B cell (primary cell): Measurements from ENCODE around the gene PARD3B. TPM values are rescaled to one million over a fixed set of nuclear protein-coding genes. Genes with fewer than 3 reads are reported as not detected.

Experiments
- ATAC-seq: fragments of 200-7000 bp; cut with Tn5 transposase; one replicate; pipeline ENCODE4 v1.10.0; 2021; ENCODE audit warnings: low read depth, mild to moderate bottlenecking, moderate number of reproducible peaks, moderate library complexity
- CTCF ChIA-PET: fragments of 350-600 bp; sonication (Branson Sonifier 250); formaldehyde crosslinking; loops from one replicate; lab custom pipeline; 2021; ENCODE audit warnings: antibody characterized with exemption, inconsistent platforms; lab: Charles Lee
- POLR2A ChIA-PET: fragments of 350-600 bp; sonication (Branson Sonifier 250); formaldehyde crosslinking; loops from one replicate; lab custom pipeline; 2021; ENCODE audit warnings: antibody characterized with exemption; lab: Charles Lee
- DNase-seq: peaks from one replicate; pipeline ENCODE4 v3.0.0; 2013
- H2AFZ ChIP-seq: 2 replicates; pipeline ENCODE4 v1.6.1; 2012; ENCODE audit warnings: mild to moderate bottlenecking, low read depth, low read length; ENCODE audit not compliant: insufficient read depth, poor library complexity, severe bottlenecking
- H3K27ac ChIP-seq, 2 donors: 1 replicate in 1 of 2; 2 replicates in 1 of 2; pipeline ENCODE4 v1.5.1; 2012 to 2013; ENCODE audit warnings: low read length in 2 of 2, mild to moderate bottlenecking in 2 of 2, moderate library complexity in 1 of 2
- H3K27me3 ChIP-seq, 4 experiments: fragments of 200-600 bp in 1 of 4; sonication (generic) in 1 of 4; replicated peaks in 1 of 4; 1 replicate in 2 of 4; 2 replicates in 2 of 4; pipeline versions ENCODE4 v1.6.1 to v1.7.0; 2013 to 2016; ENCODE audit warnings: low read length in 3 of 4, mild to moderate bottlenecking in 2 of 4, mixed read lengths in 1 of 4, moderate library complexity in 1 of 4; ENCODE audit not compliant: insufficient read depth in 4 of 4, control insufficient read depth in 3 of 4; ENCODE audit errors: control extremely low read depth in 1 of 4
- H3K36me3 ChIP-seq, 2 experiments: replicated peaks in 1 of 2; 1 replicate in 1 of 2; 2 replicates in 1 of 2; pipeline versions ENCODE4 v1.6.1 to v1.7.1; 2013; ENCODE audit warnings: low read length in 1 of 2; ENCODE audit not compliant: insufficient read depth in 2 of 2, control insufficient read depth in 1 of 2; ENCODE audit errors: control extremely low read depth in 1 of 2, extremely low read depth in 1 of 2
- H3K4me1 ChIP-seq, 2 donors: fragments of 200-600 bp in 1 of 2; sonication (generic) in 1 of 2; 1 replicate in 1 of 2; 2 replicates in 1 of 2; pipeline versions ENCODE4 v1.5.1 to v1.6.1; 2013 to 2017; ENCODE audit warnings: low read length in 2 of 2; ENCODE audit not compliant: control insufficient read depth in 2 of 2, insufficient read depth in 2 of 2
- H3K4me2 ChIP-seq: replicated peaks from 2 replicates; pipeline ENCODE3; 2012; ENCODE audit warnings: mild to moderate bottlenecking, low read depth, low read length; ENCODE audit not compliant: poor library complexity, severe bottlenecking
- H3K4me3 ChIP-seq, 5 experiments: fragments of 200-600 bp in 1 of 5; sonication (generic) in 1 of 5; 1 replicate in 3 of 5; 2 replicates in 2 of 5; pipeline versions ENCODE4 v1.5.1 to v1.7.0; 2011 to 2016; ENCODE audit warnings: low read length in 4 of 5, mild to moderate bottlenecking in 4 of 5, low read depth in 2 of 5, control low read depth in 1 of 5, moderate library complexity in 1 of 5; ENCODE audit not compliant: insufficient read depth in 1 of 5; ENCODE audit errors: control extremely low read depth in 1 of 5, extremely low read depth in 1 of 5
- H3K79me2 ChIP-seq: fragments of 200-600 bp; sonication (generic); one replicate; pipeline ENCODE4 v1.6.0; 2016; ENCODE audit warnings: low read length; ENCODE audit not compliant: control insufficient read depth, insufficient read depth
- H3K9ac ChIP-seq: fragments of 200-600 bp; sonication (generic); 2 replicates; pipeline ENCODE4 v1.6.1; 2017; ENCODE audit warnings: mild to moderate bottlenecking, low read length, moderate library complexity
- H3K9me3 ChIP-seq, 3 donors: one replicate each; pipeline versions ENCODE4 v1.6.1 to v1.7.1; 2013; ENCODE audit warnings: low read length in 2 of 3; ENCODE audit not compliant: control insufficient read depth in 2 of 3, insufficient read depth in 1 of 3; ENCODE audit errors: control extremely low read depth in 1 of 3
- H4K20me1 ChIP-seq: 2 replicates; pipeline ENCODE4 v1.6.0; 2012; ENCODE audit warnings: mild to moderate bottlenecking, low read length; ENCODE audit not compliant: insufficient read depth, control insufficient read depth, poor library complexity, severe bottlenecking
- H3K27ac Mint-ChIP-seq: one replicate; pipeline ENCODE4 v1.8.0; 2021; ENCODE audit warnings: mixed read lengths
- H3K27me3 Mint-ChIP-seq: one replicate; pipeline ENCODE4 v1.8.0; 2021; ENCODE audit warnings: mixed read lengths
- H3K4me1 Mint-ChIP-seq: one replicate; pipeline ENCODE4 v1.8.0; 2021; ENCODE audit warnings: mixed read lengths
- H3K4me3 Mint-ChIP-seq: one replicate; pipeline ENCODE4 v1.8.0; 2021; ENCODE audit warnings: mixed read lengths
- H3K9me3 Mint-ChIP-seq: one replicate; pipeline ENCODE4 v1.8.0; 2022; ENCODE audit warnings: mixed read lengths; ENCODE audit not compliant: insufficient read depth
- CTCF ChIP-seq: fragments of 200-600 bp; IDR thresholded peaks from one replicate; pipeline ENCODE4 v1.8.0; 2022; ENCODE audit warnings: antibody characterized with exemption, mild to moderate bottlenecking
- EZH2 ChIP-seq: IDR thresholded peaks from 2 replicates; pipeline ENCODE4 v1.6.1; 2012; ENCODE audit warnings: borderline replicate concordance, low read depth, mild to moderate bottlenecking, moderate library complexity, low read length; ENCODE audit not compliant: insufficient read depth, poor library complexity, severe bottlenecking
- WGBS: methylation state at CpG from one replicate; pipeline ENCODE4 v1.1.5; 2013; ENCODE audit warnings: missing lambda C conversion rate; ENCODE audit not compliant: insufficient coverage; 5-methylcytosine and 5-hydroxymethylcytosine counted together
- intact Hi-C: fragments of 100-400 bp; cut with micrococcal nuclease; formaldehyde crosslinking; loops from one replicate; pipeline ENCODE4 v1.10.0; 2022
- polyA plus RNA-seq: library from polyadenylated mRNA; depleted of rRNA; stranded (reverse); fragments of >200 nt; gene quantifications from 2 replicates; pipeline ENCODE4 v1.2.3, GENCODE V29; 2012
- total RNA-seq, 2 donors: library from RNA; stranded (reverse); fragments of 120-200 nt in 1 of 2; gene quantifications; 1 replicate in 1 of 2; 2 replicates in 1 of 2; pipeline versions ENCODE4 v1.2.3 to v1.2.4, GENCODE V29; 2013 to 2022

The PARD3B gene
- total and polyA plus RNA-seq, 2 donors (not counting 1 experiment from before 2014, with no cell fraction given) = not detected

GRCh38 chr2:205482399-205483081, 937.3 kb downstream of the PARD3B start:
- ChIA-PET POLR2A (no interaction called here), CTCF (no interaction called here)
- H3K4me2 ChIP-seq = no peak overlapping the region
- H3K27me3 ChIP-seq = peaks cover 0 to 6% (median 1%) of the 10 kb centered on the region in 4 experiments
- H3K4me1 ChIP-seq = no peaks in the 10 kb centered on the region
- H3K79me2 ChIP-seq = no peaks in the 10 kb centered on the region
- H3K9ac ChIP-seq = no peak overlapping the region
- 78% methylated on average over 5 of the region's 8 CpGs for WGBS
- no peaks in the 10 kb centered on the region for H3K9me3 ChIP-seq
- H4K20me1 ChIP-seq = no peaks in the 10 kb centered on the region
- Mint-ChIP-seq H3K4me1 (no peaks in the 10 kb centered on the region), H3K4me3 (no peak overlapping the region), H3K9me3 (no peaks in the 10 kb centered on the region), H3K27me3 (peaks cover 11% of the 10 kb centered on the region), H3K27ac (no peak overlapping the region)
- ATAC-seq (no peak), DNase-seq (no peak)
- TF ChIP-seq CTCF (no peak), EZH2 (no peak)
- H3K27ac ChIP-seq = no peak overlapping the region
- no peak overlapping the region for H2AFZ ChIP-seq
- no peaks in the 10 kb centered on the region for H3K36me3 ChIP-seq
- H3K4me3 ChIP-seq = no peak overlapping the region
- intact Hi-C loops = no loop called here

GRCh38 chr2:205483095-205483494, 937.8 kb downstream of the PARD3B start:
- no peak overlapping the region for H2AFZ ChIP-seq
- Mint-ChIP-seq H3K27ac (no peak overlapping the region), H3K4me3 (no peak overlapping the region), H3K9me3 (no peaks in the 10 kb centered on the region), H3K4me1 (no peaks in the 10 kb centered on the region), H3K27me3 (peaks cover 11% of the 10 kb centered on the region)
- TF ChIP-seq EZH2 (no peak), CTCF (no peak)
- H3K4me1 ChIP-seq = no peaks in the 10 kb centered on the region
- no peak overlapping the region for H3K4me3 ChIP-seq
- no peak overlapping the region for H3K27ac ChIP-seq
- H3K27me3 ChIP-seq = peaks cover 0 to 6% (median 1%) of the 10 kb centered on the region in 4 experiments
- no peak for DNase-seq
- H4K20me1 ChIP-seq = no peaks in the 10 kb centered on the region
- ATAC-seq = no peak
- H3K36me3 ChIP-seq = no peaks in the 10 kb centered on the region
- no peak overlapping the region for H3K9ac ChIP-seq
- CTCF ChIA-PET = no interaction called here
- POLR2A ChIA-PET = no interaction called here
- H3K4me2 ChIP-seq = no peak overlapping the region
- intact Hi-C loops = no loop called here
- no peaks in the 10 kb centered on the region for H3K79me2 ChIP-seq
- no peaks in the 10 kb centered on the region for H3K9me3 ChIP-seq
